CD4-positive, alpha-beta T cell treated with Interleukin-10 for 1 hour (primary cell): ENCODE results near the gene RABEPK.

ENCODE experiments used
- DNase-seq: peaks from one replicate; pipeline ENCODE4 v3.0.0-alpha.2; 2020

Gene RABEPK

GRCh38 chr9:125255781-125256391, 55.5 kb downstream of the RABEPK start:
- DNase-seq: no peak

- DNase-seq: no peak
These were observed 57.9 kb downstream of the RABEPK start for GRCh38 chr9:125258160-125258785.

GRCh38 chr9:125258832-125259534, 58.6 kb downstream of the RABEPK start:
- DNase-seq: no peak

GRCh38 chr9:125260561-125260960, 60.2 kb downstream of the RABEPK start:
- no peak for DNase-seq

- DNase-seq: peak; percentile 92
These were observed 61.4 kb downstream of the RABEPK start, which contains the start of gene GAPVD1 for GRCh38 chr9:125261501-125262293. TSS of gene GAPVD1 (plus strand) at chr9:125261826. CDS start at chr9:125298922, 37,096 bp downstream.

GRCh38 chr9:125262294-125262991, 62.1 kb downstream of the RABEPK start:
- DNase-seq: no peak

GRCh38 chr9:125264068-125264467, 63.7 kb downstream of the RABEPK start:
- peak; percentile 60 for DNase-seq

- DNase-seq: no peak
These were observed 68.2 kb downstream of the RABEPK start for GRCh38 chr9:125268394-125269013.

GRCh38 chr9:125269014-125269397, 68.7 kb downstream of the RABEPK start:
- DNase-seq: no peak

- DNase-seq: no peak
These were observed 70.7 kb downstream of the RABEPK start for GRCh38 chr9:125271081-125271480.

- DNase-seq: no peak
These were observed 72.4 kb downstream of the RABEPK start for GRCh38 chr9:125272697-125273096.

GRCh38 chr9:125276771-125277170, 76.4 kb downstream of the RABEPK start:
- no peak for DNase-seq

- DNase-seq: no peak
These were observed 77.1 kb downstream of the RABEPK start for GRCh38 chr9:125277411-125277810.

GRCh38 chr9:125280945-125281344, 80.6 kb downstream of the RABEPK start:
- DNase-seq: no peak
